Measurements from ENCODE around the gene FLNC. TPM values are rescaled to one million over a fixed set of nuclear protein-coding genes. Genes with fewer than 3 reads are reported as not detected.

The FLNC gene
- total RNA-seq, 2 experiments from 2014 or later, result 0.14 to 0.16 TPM

- Mint-ChIP-seq H3K4me3 (no peak overlapping the region), H3K27ac (no peak overlapping the region), H3K4me1 (ENCODE audit: low read depth) (no peaks in the 10 kb centered on the region), H3K27me3 (no peaks in the 10 kb centered on the region), H3K9me3 (no peaks in the 10 kb centered on the region), H3K36me3 (ENCODE audit: low read depth) (no peaks in the 10 kb centered on the region)
- ATAC-seq, result no peak
- intact Hi-C loops (cut with micrococcal nuclease), result no loop called here
- POLR2A ChIA-PET, result no interaction called here
- TF ChIP-seq, protein P1, sequence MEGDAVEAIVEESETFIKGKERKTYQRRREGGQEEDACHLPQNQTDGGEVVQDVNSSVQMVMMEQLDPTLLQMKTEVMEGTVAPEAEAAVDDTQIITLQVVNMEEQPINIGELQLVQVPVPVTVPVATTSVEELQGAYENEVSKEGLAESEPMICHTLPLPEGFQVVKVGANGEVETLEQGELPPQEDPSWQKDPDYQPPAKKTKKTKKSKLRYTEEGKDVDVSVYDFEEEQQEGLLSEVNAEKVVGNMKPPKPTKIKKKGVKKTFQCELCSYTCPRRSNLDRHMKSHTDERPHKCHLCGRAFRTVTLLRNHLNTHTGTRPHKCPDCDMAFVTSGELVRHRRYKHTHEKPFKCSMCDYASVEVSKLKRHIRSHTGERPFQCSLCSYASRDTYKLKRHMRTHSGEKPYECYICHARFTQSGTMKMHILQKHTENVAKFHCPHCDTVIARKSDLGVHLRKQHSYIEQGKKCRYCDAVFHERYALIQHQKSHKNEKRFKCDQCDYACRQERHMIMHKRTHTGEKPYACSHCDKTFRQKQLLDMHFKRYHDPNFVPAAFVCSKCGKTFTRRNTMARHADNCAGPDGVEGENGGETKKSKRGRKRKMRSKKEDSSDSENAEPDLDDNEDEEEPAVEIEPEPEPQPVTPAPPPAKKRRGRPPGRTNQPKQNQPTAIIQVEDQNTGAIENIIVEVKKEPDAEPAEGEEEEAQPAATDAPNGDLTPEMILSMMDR (IDR thresholded peaks at IDR 0.05), result no peak
- DNase-seq, result no peak
- CTCF ChIA-PET, result no interaction called here
Measured at GRCh38 chr7:128810473-128810872, 19.7 kb upstream of the FLNC start.

DNA sequence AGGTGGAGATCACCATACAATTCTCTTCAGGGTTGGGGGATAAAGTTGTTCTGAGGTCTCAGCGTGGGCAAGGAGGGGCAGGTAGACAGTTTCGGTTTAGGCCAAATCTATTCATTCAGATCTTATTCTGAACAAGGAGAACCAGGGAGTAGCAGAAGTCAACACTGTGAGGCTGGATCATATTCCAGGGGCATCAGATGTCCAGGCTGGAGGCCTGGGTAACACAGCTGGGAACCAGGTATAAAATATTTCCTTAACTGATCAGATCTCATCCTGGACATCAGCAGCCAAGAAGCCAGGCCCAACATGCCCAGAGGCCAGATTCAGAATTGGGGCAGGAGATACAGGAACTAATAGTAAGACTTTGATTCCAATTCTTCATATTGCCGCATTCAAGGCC lies 19.2 kb upstream of the FLNC start:
- no peak overlapping the region for H3K4me3 Mint-ChIP-seq
- ATAC-seq (no peak), DNase-seq (no peak)
- CTCF ChIA-PET, result no interaction called here
- no peaks in the 10 kb centered on the region for H3K4me1 Mint-ChIP-seq (ENCODE audit: low read depth)
- intact Hi-C loops (cut with micrococcal nuclease), result no loop called here
- no peaks in the 10 kb centered on the region for H3K27me3 Mint-ChIP-seq
- H3K9me3 Mint-ChIP-seq, result no peaks in the 10 kb centered on the region
- no peak overlapping the region for H3K27ac Mint-ChIP-seq
- TF ChIP-seq, protein P1 (IDR thresholded peaks at IDR 0.05), result no peak
- POLR2A ChIA-PET, result no interaction called here
- no peaks in the 10 kb centered on the region for H3K36me3 Mint-ChIP-seq (ENCODE audit: low read depth)

- H3K36me3 Mint-ChIP-seq (ENCODE audit: low read depth), result no peaks in the 10 kb centered on the region
- H3K27me3 Mint-ChIP-seq, result no peaks in the 10 kb centered on the region
- intact Hi-C loops (cut with micrococcal nuclease), result no loop called here
- TF ChIP-seq, protein P1 (IDR thresholded peaks at IDR 0.05), result no peak
- DNase-seq (no peak), ATAC-seq (no peak)
- CTCF ChIA-PET, result interaction anchor here (2.1 kb wide), 1 partner anchor 72 kb away, joined by 7 read pairs; no protein-coding TSS in a partner anchor
- no peaks in the 10 kb centered on the region for H3K9me3 Mint-ChIP-seq
- no peaks in the 10 kb centered on the region for H3K4me1 Mint-ChIP-seq (ENCODE audit: low read depth)
- no peak overlapping the region for H3K4me3 Mint-ChIP-seq
- POLR2A ChIA-PET, result no interaction called here
- H3K27ac Mint-ChIP-seq, result no peak overlapping the region
Measured at GRCh38 chr7:128811631-128812430, 18.4 kb upstream of the FLNC start.

GRCh38 chr7:128812514-128813168 lies 17.6 kb upstream of the FLNC start:
- no peaks in the 10 kb centered on the region for H3K36me3 Mint-ChIP-seq (ENCODE audit: low read depth)

More at GRCh38 chr7:128812514-128813168, 17.6 kb upstream of the FLNC start:
- Mint-ChIP-seq H3K27ac (no peak overlapping the region), H3K4me1 (ENCODE audit: low read depth) (no peaks in the 10 kb centered on the region), H3K4me3 (no peak overlapping the region), H3K27me3 (no peaks in the 10 kb centered on the region), H3K9me3 (no peaks in the 10 kb centered on the region)
- ATAC-seq (no peak), DNase-seq (no peak)
- intact Hi-C loops (cut with micrococcal nuclease), result no loop called here
- POLR2A ChIA-PET, result no interaction called here
- TF ChIP-seq, protein P1 (IDR thresholded peaks at IDR 0.05), result no peak
- CTCF ChIA-PET, result interaction anchor here (2.1 kb wide), 1 partner anchor 71 kb away, joined by 7 read pairs; no protein-coding TSS in a partner anchor
